H9 (cell line): Measurements from ENCODE around the gene EFNB1. TPM values are rescaled to one million over a fixed set of nuclear protein-coding genes. Genes with fewer than 3 reads are reported as not detected.
"Not testable (repeated sequence)": the region's sequence is repeated elsewhere in the genome, so short reads cannot be mapped to it uniquely, and the experiment has no call there.

Source experiments
- DNase-seq: peaks from one replicate; pipeline ENCODE4 v3.0.0-alpha.2; 2017
- H2AFZ ChIP-seq: one replicate; pipeline ENCODE4 v1.6.1; 2013; ENCODE audit warnings: mild to moderate bottlenecking, low read length, control low read depth, moderate library complexity
- H2AK5ac ChIP-seq: 2 replicates; pipeline ENCODE4 v1.6.1; 2013; ENCODE audit warnings: low read length, control low read depth, mixed read lengths; ENCODE audit not compliant: insufficient read length
- H2BK120ac ChIP-seq: one replicate; pipeline ENCODE4 v1.6.1; 2013; ENCODE audit warnings: low read depth, mild to moderate bottlenecking, low read length, control low read depth, inconsistent platforms; ENCODE audit not compliant: poor library complexity, severe bottlenecking
- H2BK12ac ChIP-seq: 2 replicates; pipeline ENCODE4 v1.6.1; 2013; ENCODE audit warnings: low read length, control low read depth, mixed read lengths, low read depth; ENCODE audit not compliant: insufficient read length
- H2BK15ac ChIP-seq: 2 replicates; pipeline ENCODE4 v1.6.1; 2013; ENCODE audit warnings: low read depth, low read length, control low read depth
- H2BK20ac ChIP-seq: one replicate; pipeline ENCODE4 v1.6.1; 2013; ENCODE audit warnings: low read depth, mild to moderate bottlenecking, low read length, control low read depth, inconsistent platforms; ENCODE audit not compliant: poor library complexity, severe bottlenecking
- H2BK5ac ChIP-seq: 2 replicates; pipeline ENCODE4 v1.6.1; 2013; ENCODE audit warnings: low read length, control low read depth, mixed read lengths; ENCODE audit not compliant: insufficient read length
- H3K14ac ChIP-seq: 2 replicates; pipeline ENCODE4 v1.6.1; 2013; ENCODE audit warnings: low read length, control low read depth; ENCODE audit not compliant: insufficient read depth
- H3K18ac ChIP-seq: 2 replicates; pipeline ENCODE4 v1.6.1; 2013; ENCODE audit warnings: low read depth, mild to moderate bottlenecking, mixed read lengths, low read length, control low read depth; ENCODE audit not compliant: insufficient read length
- H3K23ac ChIP-seq: 2 replicates; pipeline ENCODE4 v1.6.1; 2013; ENCODE audit warnings: low read length, control low read depth, mixed read lengths, low read depth; ENCODE audit not compliant: insufficient read length
- H3K23me2 ChIP-seq: 2 replicates; pipeline ENCODE4 v1.6.1; 2013; ENCODE audit warnings: low read depth, mild to moderate bottlenecking, mixed read lengths, low read length, control low read depth; ENCODE audit not compliant: insufficient read length, poor library complexity, severe bottlenecking
- H3K27ac ChIP-seq: 2 replicates; pipeline ENCODE4 v1.5.1; 2013; ENCODE audit warnings: low read length, control low read depth, mixed read lengths, low read depth; ENCODE audit not compliant: insufficient read length
- H3K27me3 ChIP-seq: 2 replicates; pipeline ENCODE4 v1.6.1; 2013; ENCODE audit warnings: low read length, control low read depth, inconsistent platforms; ENCODE audit not compliant: insufficient read depth
- H3K4ac ChIP-seq: 2 replicates; pipeline ENCODE4 v1.6.1; 2013; ENCODE audit warnings: low read depth, mild to moderate bottlenecking, control low read depth, inconsistent platforms, low read length, moderate library complexity
- H3K4me1 ChIP-seq: 2 replicates; pipeline ENCODE4 v1.6.1; 2013; ENCODE audit warnings: low read length, control low read depth, inconsistent platforms; ENCODE audit not compliant: insufficient read depth
- H3K4me2 ChIP-seq: 2 replicates; pipeline ENCODE4 v1.6.1; 2013; ENCODE audit warnings: low read length, control low read depth, mixed read lengths; ENCODE audit not compliant: insufficient read length, insufficient read depth
- H3K56ac ChIP-seq: 2 replicates; pipeline ENCODE4 v1.6.1; 2013; ENCODE audit warnings: low read depth, mild to moderate bottlenecking, mixed read lengths, low read length, control low read depth; ENCODE audit not compliant: insufficient read length
- H3K79me1 ChIP-seq: 2 replicates; pipeline ENCODE4 v1.6.1; 2013; ENCODE audit warnings: low read depth, mild to moderate bottlenecking, moderate library complexity, low read length, control low read depth, inconsistent platforms; ENCODE audit not compliant: insufficient read depth, poor library complexity, severe bottlenecking
- H3K79me2 ChIP-seq: 2 replicates; pipeline ENCODE4 v1.6.1; 2013; ENCODE audit warnings: low read length, control low read depth, inconsistent platforms; ENCODE audit not compliant: insufficient read depth
- H3K9ac ChIP-seq: 2 replicates; pipeline ENCODE4 v1.6.1; 2013; ENCODE audit warnings: low read length, control low read depth, mixed read lengths; ENCODE audit not compliant: insufficient read length; ENCODE audit errors: extremely low read depth
- H3K9me3 ChIP-seq: one replicate; pipeline ENCODE4 v1.6.1; 2013; ENCODE audit warnings: low read depth, low read length, inconsistent platforms; ENCODE audit not compliant: control insufficient read depth
- H3T11ph ChIP-seq: one replicate; pipeline ENCODE4 v1.6.1; 2013; ENCODE audit warnings: mild to moderate bottlenecking, low read length, control low read depth, inconsistent platforms
- H4K20me1 ChIP-seq: one replicate; pipeline ENCODE4 v1.6.1; 2013; ENCODE audit not compliant: control insufficient read depth, insufficient read length, insufficient read depth
- H4K5ac ChIP-seq: 2 replicates; pipeline ENCODE4 v1.6.1; 2013; ENCODE audit warnings: low read depth, mild to moderate bottlenecking, mixed read lengths, low read length, control low read depth; ENCODE audit not compliant: insufficient read length
- H4K8ac ChIP-seq: replicated peaks from 2 replicates; pipeline ENCODE4 v1.6.1; 2013; ENCODE audit warnings: low read length, control low read depth, mixed read lengths, low read depth; ENCODE audit not compliant: insufficient read length
- H4K91ac ChIP-seq: 2 replicates; pipeline ENCODE4 v1.6.1; 2013; ENCODE audit warnings: low read depth, mild to moderate bottlenecking, moderate library complexity, mixed read lengths, low read length, control low read depth; ENCODE audit not compliant: insufficient read length
- H3K27ac Mint-ChIP-seq, 3 experiments: 2 replicates in 2 of 3; 3 replicates in 1 of 3; pipeline ENCODE4 v1.8.0; 2020 to 2021; ENCODE audit warnings: mixed read lengths in 3 of 3, mild to moderate bottlenecking in 1 of 3, moderate library complexity in 1 of 3
- H3K27me3 Mint-ChIP-seq: 2 replicates; pipeline ENCODE4 v1.8.0; 2021; ENCODE audit warnings: low read depth, mild to moderate bottlenecking, moderate library complexity, mixed read lengths
- H3K36me3 Mint-ChIP-seq, 3 experiments: 2 replicates in 2 of 3; 3 replicates in 1 of 3; pipeline ENCODE4 v1.8.0; 2020 to 2021; ENCODE audit warnings: low read depth in 3 of 3, mixed read lengths in 3 of 3; ENCODE audit not compliant: insufficient read depth in 1 of 3
- H3K4me1 Mint-ChIP-seq, 2 experiments: 2 replicates each; pipeline ENCODE4 v1.8.0; 2020; ENCODE audit warnings: mixed read lengths in 2 of 2
- H3K4me3 Mint-ChIP-seq, 2 experiments: 2 replicates in 1 of 2; 3 replicates in 1 of 2; pipeline ENCODE4 v1.8.0; 2020 to 2021; ENCODE audit warnings: mild to moderate bottlenecking in 2 of 2, mixed read lengths in 2 of 2, moderate library complexity in 1 of 2
- H3K9me3 Mint-ChIP-seq, 2 experiments: 2 replicates in 1 of 2; 3 replicates in 1 of 2; pipeline ENCODE4 v1.8.0; 2020; ENCODE audit warnings: mild to moderate bottlenecking in 2 of 2, mixed read lengths in 2 of 2, moderate library complexity in 1 of 2
- WGBS: extraction: QIAGEN DNeasy Blood & Tissue Kit; methylation state at CpG from one replicate; pipeline ENCODE4 v1.1.7; 2013; ENCODE audit warnings: missing lambda C conversion rate, low lambda C conversion rate, mixed read lengths; ENCODE audit not compliant: insufficient read length; ENCODE audit errors: extremely low coverage; 5-methylcytosine and 5-hydroxymethylcytosine counted together
- total RNA-seq: library from RNA; stranded (reverse); gene quantifications from 2 replicates; pipeline ENCODE4 v1.2.1, GENCODE V29; 2021
- TF ChIP-seq, protein P1 (sequence below): fragments of 200-600 bp; sonication (generic); conservative IDR thresholded peaks from 3 replicates; pipeline ENCODE4 v1.8.0; 2021; ENCODE audit warnings: antibody characterized with exemption, mild to moderate bottlenecking

EFNB1 gene
- total RNA-seq, 1 experiment from 2014 or later = 3.1 TPM

- H4K8ac ChIP-seq = no peak overlapping the region
Observed at GRCh38 chrX:68795741-68796140, 33.1 kb upstream of the EFNB1 start.

GRCh38 chrX:68798400-68798799, 30.4 kb upstream of the EFNB1 start:
- peaks cover 94% of the 10 kb centered on the region in 2 experiments for H3K9me3 Mint-ChIP-seq
- not testable (repeated sequence) for H2AFZ ChIP-seq

More at GRCh38 chrX:68795741-68796140, 33.1 kb upstream of the EFNB1 start:
- Mint-ChIP-seq H3K4me1 (no peaks in the 10 kb centered on the region), H3K4me3 (no peak overlapping the region), H3K27me3 (peaks cover 36% of the 10 kb centered on the region), H3K27ac (no peak overlapping the region), H3K36me3 (peaks cover 14 to 29% (median 22%) of the 10 kb centered on the region in 3 experiments), H3K9me3 (peaks cover 88 to 89% of the 10 kb centered on the region in 2 experiments)
- no peak overlapping the region for H4K5ac ChIP-seq
- no peak overlapping the region for H3T11ph ChIP-seq
- H2BK12ac ChIP-seq = no peak overlapping the region
- H2BK120ac ChIP-seq = no peak overlapping the region
- no CpG with 5 or more reads among the region's 3 CpGs for WGBS
- H2AK5ac ChIP-seq = no peak overlapping the region
- DNase-seq = no peak
- peaks cover 73% of the 10 kb centered on the region for H3K9me3 ChIP-seq
- no peak overlapping the region for H4K91ac ChIP-seq
- TF ChIP-seq, protein P1, sequence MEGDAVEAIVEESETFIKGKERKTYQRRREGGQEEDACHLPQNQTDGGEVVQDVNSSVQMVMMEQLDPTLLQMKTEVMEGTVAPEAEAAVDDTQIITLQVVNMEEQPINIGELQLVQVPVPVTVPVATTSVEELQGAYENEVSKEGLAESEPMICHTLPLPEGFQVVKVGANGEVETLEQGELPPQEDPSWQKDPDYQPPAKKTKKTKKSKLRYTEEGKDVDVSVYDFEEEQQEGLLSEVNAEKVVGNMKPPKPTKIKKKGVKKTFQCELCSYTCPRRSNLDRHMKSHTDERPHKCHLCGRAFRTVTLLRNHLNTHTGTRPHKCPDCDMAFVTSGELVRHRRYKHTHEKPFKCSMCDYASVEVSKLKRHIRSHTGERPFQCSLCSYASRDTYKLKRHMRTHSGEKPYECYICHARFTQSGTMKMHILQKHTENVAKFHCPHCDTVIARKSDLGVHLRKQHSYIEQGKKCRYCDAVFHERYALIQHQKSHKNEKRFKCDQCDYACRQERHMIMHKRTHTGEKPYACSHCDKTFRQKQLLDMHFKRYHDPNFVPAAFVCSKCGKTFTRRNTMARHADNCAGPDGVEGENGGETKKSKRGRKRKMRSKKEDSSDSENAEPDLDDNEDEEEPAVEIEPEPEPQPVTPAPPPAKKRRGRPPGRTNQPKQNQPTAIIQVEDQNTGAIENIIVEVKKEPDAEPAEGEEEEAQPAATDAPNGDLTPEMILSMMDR = no peak
- no peak overlapping the region for H3K27ac ChIP-seq
- H3K23ac ChIP-seq = no peak overlapping the region
- no peak overlapping the region for H3K4ac ChIP-seq
- H3K23me2 ChIP-seq = no peaks in the 10 kb centered on the region
- H3K14ac ChIP-seq = no peak overlapping the region
- no peak overlapping the region for H2BK20ac ChIP-seq
- H3K9ac ChIP-seq = no peak overlapping the region
- no peak overlapping the region for H2BK15ac ChIP-seq
- H3K27me3 ChIP-seq = no peaks in the 10 kb centered on the region
- no peak overlapping the region for H2AFZ ChIP-seq
- H4K20me1 ChIP-seq = no peaks in the 10 kb centered on the region
- no peak overlapping the region for H3K18ac ChIP-seq
- H3K79me2 ChIP-seq = no peaks in the 10 kb centered on the region
- H3K79me1 ChIP-seq = no peaks in the 10 kb centered on the region
- no peaks in the 10 kb centered on the region for H3K4me1 ChIP-seq
- H3K4me2 ChIP-seq = no peak overlapping the region
- no peak overlapping the region for H3K56ac ChIP-seq
- no peak overlapping the region for H2BK5ac ChIP-seq

More at GRCh38 chrX:68798400-68798799, 30.4 kb upstream of the EFNB1 start:
- H2BK20ac ChIP-seq, H4K8ac ChIP-seq, H3K4me1 Mint-ChIP-seq, H3K23me2 ChIP-seq, DNase-seq, H2BK120ac ChIP-seq, H3T11ph ChIP-seq, H2AK5ac ChIP-seq, H3K23ac ChIP-seq, H3K79me1 ChIP-seq, H3K4me2 ChIP-seq, H2BK15ac ChIP-seq, H4K20me1 ChIP-seq, H2BK5ac ChIP-seq, H4K91ac ChIP-seq, H3K56ac ChIP-seq, H3K9ac ChIP-seq, H3K79me2 ChIP-seq, H3K18ac ChIP-seq, H3K4ac ChIP-seq, H3K27ac Mint-ChIP-seq, H3K27ac ChIP-seq, H3K4me3 Mint-ChIP-seq, H4K5ac ChIP-seq, H3K14ac ChIP-seq, H3K4me1 ChIP-seq, H2BK12ac ChIP-seq, H3K27me3 ChIP-seq: not testable (repeated sequence)
- H3K9me3 ChIP-seq = peaks cover 80% of the 10 kb centered on the region
- Mint-ChIP-seq H3K36me3 (peaks cover 14 to 29% (median 22%) of the 10 kb centered on the region in 3 experiments), H3K27me3 (peaks cover 32% of the 10 kb centered on the region)
